ENCODE results near the gene SORCS2. TPM values are rescaled to one million over a fixed set of nuclear protein-coding genes. Genes with fewer than 3 reads are reported as not detected.

The SORCS2 gene
- total RNA-seq, 1 donor from 2014 or later: 5.2 TPM

DNA sequence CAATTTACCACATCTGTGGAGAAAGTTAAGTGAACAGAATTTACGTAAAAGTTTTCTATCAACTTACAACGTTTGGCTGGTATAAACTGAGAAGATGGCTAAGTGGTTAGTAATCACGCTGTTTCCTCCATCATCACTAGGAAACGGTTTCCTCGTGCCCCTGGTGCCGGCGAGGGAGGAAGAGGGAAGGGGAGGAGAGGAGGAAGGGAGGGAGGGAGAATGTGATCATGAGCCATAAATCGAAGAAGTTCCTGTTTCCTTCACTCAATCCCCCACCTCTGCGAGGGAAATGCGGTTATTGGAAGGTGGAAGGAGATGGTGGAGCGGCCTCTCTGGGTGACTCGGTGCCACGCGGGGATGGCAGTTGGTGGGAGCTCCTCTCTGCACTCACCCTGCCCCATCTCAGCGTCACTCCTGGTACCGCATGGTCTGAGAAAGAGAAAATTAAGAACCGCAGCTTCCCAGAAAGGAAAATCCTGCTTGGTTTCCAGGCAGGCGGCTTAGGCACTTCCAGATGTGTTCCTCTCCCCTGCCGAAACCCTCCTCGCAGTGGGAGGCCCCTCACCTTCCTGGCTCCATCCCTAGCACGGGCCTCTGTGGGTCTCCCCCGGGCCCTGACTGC is 530.5 kb downstream of the SORCS2 start:
- no peaks in the 10 kb centered on the region for H3K36me3 Mint-ChIP-seq
- H3K27ac Mint-ChIP-seq: no peak overlapping the region
- H3K4me1 ChIP-seq: peaks cover 10% of the 10 kb centered on the region
- H3K27me3 ChIP-seq: peaks cover 34% of the 10 kb centered on the region
- no peak overlapping the region for H3K4me3 ChIP-seq
- no peaks in the 10 kb centered on the region for H4K20me1 ChIP-seq (ENCODE audit: low read depth)
- no peak overlapping the region for H3K4me2 ChIP-seq
- H3F3A ChIP-seq (ENCODE audit: low read depth): no peaks in the 10 kb centered on the region
- no peak overlapping the region for H2AFZ ChIP-seq (replicated peaks)
- no peak overlapping the region for H3K27ac ChIP-seq
- no peak overlapping the region for H3K9ac ChIP-seq
- TF ChIP-seq EZH2 (IDR thresholded peaks at IDR 0.05) (no peak), EZH2phosphoT487 (IDR thresholded peaks at IDR 0.05) (no peak)
- TF ChIP-seq, protein P1, sequence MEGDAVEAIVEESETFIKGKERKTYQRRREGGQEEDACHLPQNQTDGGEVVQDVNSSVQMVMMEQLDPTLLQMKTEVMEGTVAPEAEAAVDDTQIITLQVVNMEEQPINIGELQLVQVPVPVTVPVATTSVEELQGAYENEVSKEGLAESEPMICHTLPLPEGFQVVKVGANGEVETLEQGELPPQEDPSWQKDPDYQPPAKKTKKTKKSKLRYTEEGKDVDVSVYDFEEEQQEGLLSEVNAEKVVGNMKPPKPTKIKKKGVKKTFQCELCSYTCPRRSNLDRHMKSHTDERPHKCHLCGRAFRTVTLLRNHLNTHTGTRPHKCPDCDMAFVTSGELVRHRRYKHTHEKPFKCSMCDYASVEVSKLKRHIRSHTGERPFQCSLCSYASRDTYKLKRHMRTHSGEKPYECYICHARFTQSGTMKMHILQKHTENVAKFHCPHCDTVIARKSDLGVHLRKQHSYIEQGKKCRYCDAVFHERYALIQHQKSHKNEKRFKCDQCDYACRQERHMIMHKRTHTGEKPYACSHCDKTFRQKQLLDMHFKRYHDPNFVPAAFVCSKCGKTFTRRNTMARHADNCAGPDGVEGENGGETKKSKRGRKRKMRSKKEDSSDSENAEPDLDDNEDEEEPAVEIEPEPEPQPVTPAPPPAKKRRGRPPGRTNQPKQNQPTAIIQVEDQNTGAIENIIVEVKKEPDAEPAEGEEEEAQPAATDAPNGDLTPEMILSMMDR (IDR thresholded peaks at IDR 0.05): no peak
- no peak overlapping the region for H3K4me3 Mint-ChIP-seq
- no peak for DNase-seq (ENCODE audit: low spot score)
- peaks cover 17% of the 10 kb centered on the region for H3K4me1 Mint-ChIP-seq
- no peaks in the 10 kb centered on the region for H3K79me2 ChIP-seq (ENCODE audit: low read depth)
- no peaks in the 10 kb centered on the region for H3K36me3 ChIP-seq
- H3K27me3 Mint-ChIP-seq (ENCODE audit: insufficient read depth, low read depth): peaks cover 14% of the 10 kb centered on the region
- H3K9me3 ChIP-seq (ENCODE audit: low read depth): no peaks in the 10 kb centered on the region
- H3K9me3 Mint-ChIP-seq: no peaks in the 10 kb centered on the region

DNA sequence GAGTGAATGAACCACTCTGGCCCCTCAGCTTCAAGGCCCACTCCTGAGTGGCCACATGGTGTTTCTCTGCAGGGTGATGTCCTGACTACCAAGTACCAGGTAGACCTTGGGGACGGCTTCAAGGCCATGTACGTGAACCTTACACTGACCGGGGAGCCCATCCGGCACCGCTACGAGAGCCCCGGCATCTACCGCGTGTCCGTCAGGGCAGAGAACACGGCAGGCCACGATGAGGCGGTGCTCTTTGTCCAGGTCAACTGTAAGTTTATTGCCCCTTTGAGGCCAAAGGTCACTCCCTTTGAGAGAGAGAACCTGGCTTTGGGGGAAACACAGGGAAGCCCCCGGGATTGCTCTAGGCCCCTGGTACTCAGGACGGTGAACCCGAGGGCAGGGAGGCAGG is 531.3 kb downstream of the SORCS2 start:
- TF ChIP-seq EZH2phosphoT487 (IDR thresholded peaks at IDR 0.05) (no peak), EZH2 (IDR thresholded peaks at IDR 0.05) (no peak)
- TF ChIP-seq, protein P1 (IDR thresholded peaks at IDR 0.05): no peak
- H3K4me1 ChIP-seq: peaks cover 2% of the 10 kb centered on the region
- Mint-ChIP-seq H3K9me3 (no peaks in the 10 kb centered on the region), H3K27me3 (ENCODE audit: insufficient read depth, low read depth) (peaks cover 14% of the 10 kb centered on the region), H3K4me1 (peaks cover 11% of the 10 kb centered on the region), H3K36me3 (no peaks in the 10 kb centered on the region), H3K4me3 (peak overlapping the region; percentile 21), H3K27ac (no peak overlapping the region)
- no peaks in the 10 kb centered on the region for H3K9me3 ChIP-seq (ENCODE audit: low read depth)
- no peaks in the 10 kb centered on the region for H3F3A ChIP-seq (ENCODE audit: low read depth)
- no peaks in the 10 kb centered on the region for H3K36me3 ChIP-seq
- no peak overlapping the region for H2AFZ ChIP-seq (replicated peaks)
- no peak overlapping the region for H3K27ac ChIP-seq
- no peaks in the 10 kb centered on the region for H3K79me2 ChIP-seq (ENCODE audit: low read depth)
- peaks cover 28% of the 10 kb centered on the region for H3K27me3 ChIP-seq
- no peak overlapping the region for H3K9ac ChIP-seq
- no peak for DNase-seq (ENCODE audit: low spot score)
- H3K4me3 ChIP-seq: no peak overlapping the region
- H4K20me1 ChIP-seq (ENCODE audit: low read depth): no peaks in the 10 kb centered on the region
- no peak overlapping the region for H3K4me2 ChIP-seq

- no peak overlapping the region for H3K4me3 ChIP-seq
- H3F3A ChIP-seq (ENCODE audit: low read depth): no peaks in the 10 kb centered on the region
- no peaks in the 10 kb centered on the region for H3K36me3 Mint-ChIP-seq
- DNase-seq (ENCODE audit: low spot score): no peak
- peaks cover 2% of the 10 kb centered on the region for H3K4me1 Mint-ChIP-seq
- no peaks in the 10 kb centered on the region for H3K79me2 ChIP-seq (ENCODE audit: low read depth)
- no peaks in the 10 kb centered on the region for H3K4me1 ChIP-seq
- no peak overlapping the region for H3K27ac Mint-ChIP-seq
- H3K4me2 ChIP-seq: no peak overlapping the region
- H3K9ac ChIP-seq: no peak overlapping the region
- H3K9me3 ChIP-seq (ENCODE audit: low read depth): no peaks in the 10 kb centered on the region
- TF ChIP-seq EZH2phosphoT487 (IDR thresholded peaks at IDR 0.05) (no peak), EZH2 (IDR thresholded peaks at IDR 0.05) (no peak)
- TF ChIP-seq, protein P1 (IDR thresholded peaks at IDR 0.05): no peak
- H3K4me3 Mint-ChIP-seq: no peak overlapping the region
- no peak overlapping the region for H3K27ac ChIP-seq
- peaks cover 17% of the 10 kb centered on the region for H3K27me3 Mint-ChIP-seq (ENCODE audit: insufficient read depth, low read depth)
- no peak overlapping the region for H2AFZ ChIP-seq (replicated peaks)
- H3K27me3 ChIP-seq: peaks cover 5% of the 10 kb centered on the region
- no peaks in the 10 kb centered on the region for H4K20me1 ChIP-seq (ENCODE audit: low read depth)
- no peaks in the 10 kb centered on the region for H3K9me3 Mint-ChIP-seq
- H3K36me3 ChIP-seq: no peaks in the 10 kb centered on the region
These were observed 533.6 kb downstream of the SORCS2 start for GRCh38 chr4:7725951-7726350.

Measured in neural progenitor cell (in vitro differentiated cells).